SK-N-MC (cell line): ENCODE measurements around the gene HNRNPAB.
"Not testable (repeated sequence)": the region's sequence is repeated elsewhere in the genome, so short reads cannot be mapped to it uniquely, and the experiment has no call there.

Source experiments
- DNase-seq: peaks from one replicate; pipeline ENCODE4 v3.0.0-alpha.2; 2011; ENCODE audit warnings: low read depth, low spot score
- H3K27ac ChIP-seq: fragments of 200-600 bp; sonication (generic); 2 replicates; pipeline ENCODE4 v1.5.1; 2016; ENCODE audit warnings: mixed run types
- H3K36me3 ChIP-seq: fragments of 200-600 bp; sonication (generic); 2 replicates; pipeline ENCODE4 v1.6.1; 2017; ENCODE audit warnings: antibody characterized with exemption, low read length, mixed read lengths; ENCODE audit not compliant: insufficient read depth
- H3K4me3 ChIP-seq: fragments of 200-600 bp; sonication (generic); 2 replicates; pipeline ENCODE4 v1.5.1; 2016
- H3K9ac ChIP-seq: fragments of 200-600 bp; sonication (generic); 2 replicates; pipeline ENCODE4 v1.8.0; 2017; ENCODE audit warnings: mixed run types, mixed read lengths; ENCODE audit not compliant: insufficient read length
- H3K9me3 ChIP-seq: fragments of 200-600 bp; sonication (generic); 2 replicates; pipeline ENCODE4 v1.6.1; 2017; ENCODE audit warnings: low read depth, mild to moderate bottlenecking, antibody characterized with exemption, low read length, moderate library complexity, mixed read lengths
- EZH2 ChIP-seq: fragments of 200-600 bp; sonication (generic); IDR thresholded peaks from one replicate; pipeline ENCODE4 v1.6.1; 2017; ENCODE audit warnings: antibody characterized with exemption
- FOXP2 ChIP-seq: optimal IDR thresholded peaks from 2 replicates; pipeline ENCODE3; 2011; ENCODE audit warnings: mild to moderate bottlenecking, moderate library complexity; ENCODE audit not compliant: insufficient read depth; ENCODE audit errors: extremely low read length, control extremely low read depth
- POLR2AphosphoS5 ChIP-seq: IDR thresholded peaks from 2 replicates; pipeline ENCODE4 v1.6.1; 2012; ENCODE audit warnings: mild to moderate bottlenecking, low read depth, low read length, borderline replicate concordance

Gene HNRNPAB

DNA sequence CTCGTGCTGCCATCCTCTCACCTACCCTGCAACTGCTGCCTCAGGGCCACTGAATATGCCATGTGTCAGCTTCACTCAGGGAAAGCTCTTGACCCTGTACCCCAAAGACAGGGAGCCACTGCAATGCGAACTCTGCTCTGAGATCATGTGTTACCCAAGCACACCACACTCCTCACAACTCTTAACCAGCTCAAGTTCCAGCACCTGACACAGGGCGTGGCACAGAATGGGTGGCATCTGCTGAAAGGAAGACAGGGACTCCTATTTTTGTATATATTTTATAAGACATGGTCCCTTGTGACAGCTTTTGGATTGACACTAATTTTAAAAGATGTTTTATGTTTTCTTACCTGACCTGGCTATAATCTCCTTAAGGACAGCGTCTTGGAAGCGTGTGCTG, 17.5 kb downstream of the HNRNPAB start:
- Histone ChIP-seq H3K9me3 (no peaks in the 10 kb centered on the region), H3K27ac (no peak overlapping the region), H3K4me3 (no peak overlapping the region), H3K36me3 (peaks cover 8% of the 10 kb centered on the region), H3K9ac (no peak overlapping the region)
- TF ChIP-seq POLR2AphosphoS5 (no peak; the same call in 1 of the 2 replicates), FOXP2 (no peak), EZH2 (no peak)
- no peak for DNase-seq

GRCh38 chr5:178222292-178222691, 18.0 kb downstream of the HNRNPAB start:
- Histone ChIP-seq H3K36me3 (peaks cover 9% of the 10 kb centered on the region; the same call in 1 of the 2 replicates), H3K9me3 (no peaks in the 10 kb centered on the region), H3K9ac (no peak overlapping the region), H3K27ac (no peak overlapping the region), H3K4me3 (no peak overlapping the region)
- TF ChIP-seq EZH2 (no peak), POLR2AphosphoS5 (no peak)
- DNase-seq = no peak

GRCh38 chr5:178223196-178223773, 19.0 kb downstream of the HNRNPAB start:
- DNase-seq = no peak
- peaks cover 17% of the 10 kb centered on the region; the same call in 1 of the 2 replicates for H3K36me3 ChIP-seq

GRCh38 chr5:178223828-178224335, 19.5 kb downstream of the HNRNPAB start:
- no peak for DNase-seq
- Histone ChIP-seq H3K9me3 (no peaks in the 10 kb centered on the region), H3K9ac (no peak overlapping the region), H3K27ac (no peak overlapping the region), H3K4me3 (no peak overlapping the region), H3K36me3 (peaks cover 20% of the 10 kb centered on the region; the same call in 1 of the 2 replicates)
- TF ChIP-seq EZH2 = no peak
- TF ChIP-seq FOXP2 = no peak
- no peak for TF ChIP-seq POLR2AphosphoS5

More at GRCh38 chr5:178223196-178223773, 19.0 kb downstream of the HNRNPAB start:
- H3K27ac ChIP-seq = no peak overlapping the region
- no peak overlapping the region for H3K4me3 ChIP-seq
- TF ChIP-seq POLR2AphosphoS5 (no peak), FOXP2 (no peak), EZH2 (no peak)
- no peak overlapping the region for H3K9ac ChIP-seq
- no peaks in the 10 kb centered on the region for H3K9me3 ChIP-seq

DNA sequence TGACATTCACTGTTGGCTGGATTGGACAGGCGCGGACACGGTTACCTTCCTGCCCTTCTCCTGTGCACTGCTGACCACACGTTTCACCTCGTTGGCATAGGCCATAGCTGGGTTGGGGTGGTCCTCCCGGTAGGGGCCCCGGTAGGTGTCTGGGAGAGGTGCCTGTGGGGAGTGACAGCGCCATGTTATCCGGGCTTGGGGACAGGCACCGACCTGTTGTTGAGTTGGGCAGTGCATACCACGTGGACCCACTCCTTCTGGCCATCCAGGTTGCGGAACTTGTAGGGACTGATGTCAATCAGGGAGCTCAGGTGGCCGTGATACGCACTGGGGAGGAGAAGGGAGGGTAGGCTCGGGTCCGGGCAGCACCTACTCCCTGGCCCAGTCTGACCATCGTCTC, 20.1 kb downstream of the HNRNPAB start:
- H3K4me3 ChIP-seq = no peak overlapping the region
- peaks cover 24% of the 10 kb centered on the region for H3K36me3 ChIP-seq

DNA sequence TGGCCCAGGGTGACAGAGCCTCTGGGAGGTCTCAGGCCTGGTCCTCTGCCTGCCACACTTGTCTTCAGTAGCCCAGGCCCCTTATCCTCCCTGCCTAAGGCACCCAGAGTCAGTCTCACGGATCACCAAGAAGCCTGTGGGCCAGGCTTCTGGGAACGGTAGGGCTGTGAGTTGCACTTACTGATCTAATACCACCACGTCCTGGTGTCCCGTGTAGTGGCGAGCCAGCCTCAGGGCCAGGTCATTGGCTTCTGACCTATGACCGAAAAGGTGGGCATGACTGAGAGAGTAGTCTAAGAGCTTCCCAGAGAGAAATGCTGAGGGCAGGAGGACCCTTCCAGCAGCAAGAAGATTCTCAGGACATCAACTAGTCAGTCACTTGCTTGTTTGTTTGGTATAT, 20.8 kb downstream of the HNRNPAB start:
- Histone ChIP-seq H3K27ac (no peak overlapping the region), H3K9me3 (no peaks in the 10 kb centered on the region), H3K36me3 (peaks cover 32% of the 10 kb centered on the region), H3K9ac (no peak overlapping the region), H3K4me3 (no peak overlapping the region)
- TF ChIP-seq POLR2AphosphoS5 = no peak
- no peak for TF ChIP-seq EZH2
- no peak for TF ChIP-seq FOXP2
- DNase-seq = no peak

More for the DNA sequence above, 20.1 kb downstream of the HNRNPAB start:
- TF ChIP-seq POLR2AphosphoS5 = no peak
- no peak for TF ChIP-seq EZH2
- no peak for TF ChIP-seq FOXP2
- DNase-seq = no peak
- Histone ChIP-seq H3K9ac (no peak overlapping the region), H3K27ac (no peak overlapping the region), H3K9me3 (no peaks in the 10 kb centered on the region)

- Histone ChIP-seq H3K4me3 (no peak overlapping the region), H3K36me3 (peaks cover 44% of the 10 kb centered on the region), H3K27ac (no peak overlapping the region), H3K9ac (no peak overlapping the region), H3K9me3 (no peaks in the 10 kb centered on the region)
- DNase-seq = no peak
- TF ChIP-seq EZH2 (no peak), POLR2AphosphoS5 (no peak), FOXP2 (no peak)
Observed at GRCh38 chr5:178227138-178227659, 22.9 kb downstream of the HNRNPAB start.

DNA sequence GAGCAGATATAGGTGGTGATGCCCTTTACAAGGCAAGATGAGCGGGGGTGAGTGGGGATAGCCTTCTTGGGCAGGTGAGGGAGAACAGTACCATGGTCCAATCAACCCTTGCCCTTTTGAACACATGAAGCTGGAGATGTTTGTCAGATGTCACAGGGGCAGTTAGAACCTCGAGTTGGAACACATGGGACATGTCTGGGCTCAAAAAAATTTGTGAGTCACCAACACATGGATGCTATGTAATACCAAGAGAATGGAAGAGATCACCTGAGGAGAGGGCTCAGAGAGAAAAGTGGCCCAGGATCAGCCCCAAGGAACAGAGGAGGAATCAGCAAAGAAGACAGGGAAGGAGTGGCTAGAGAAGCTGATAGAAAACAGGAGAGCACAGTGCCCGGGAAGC, 23.6 kb downstream of the HNRNPAB start:
- Histone ChIP-seq H3K27ac (no peak overlapping the region), H3K36me3 (peaks cover 44% of the 10 kb centered on the region), H3K9ac (no peak overlapping the region), H3K9me3 (no peaks in the 10 kb centered on the region), H3K4me3 (no peak overlapping the region)
- no peak for DNase-seq
- TF ChIP-seq FOXP2 = no peak
- no peak for TF ChIP-seq EZH2
- no peak for TF ChIP-seq POLR2AphosphoS5

DNA sequence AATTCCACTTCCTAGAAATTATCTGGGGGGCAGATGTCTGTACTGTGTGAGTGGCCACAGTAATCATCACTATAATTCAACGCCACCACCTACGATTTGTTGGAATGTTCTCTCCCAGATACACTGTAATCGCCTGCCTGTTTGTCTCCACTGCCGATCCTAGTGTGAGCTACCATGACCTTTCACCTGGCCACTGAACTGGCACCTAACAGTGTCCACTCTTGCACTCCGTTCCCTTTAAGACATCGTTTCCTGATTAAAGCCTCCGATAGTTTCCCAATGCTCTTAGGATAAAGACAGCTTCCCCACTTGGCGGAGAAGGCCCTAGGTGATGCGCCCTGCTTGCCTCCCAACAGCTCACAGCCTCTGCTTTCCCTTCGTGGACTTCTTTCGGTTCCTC, 24.3 kb downstream of the HNRNPAB start:
- Histone ChIP-seq H3K4me3 (no peak overlapping the region), H3K9ac (no peak overlapping the region), H3K27ac (no peak overlapping the region), H3K36me3 (peaks cover 44% of the 10 kb centered on the region), H3K9me3 (no peaks in the 10 kb centered on the region)
- TF ChIP-seq POLR2AphosphoS5 (no peak), FOXP2 (no peak), EZH2 (no peak)
- no peak for DNase-seq

GRCh38 chr5:178229111-178229510, 24.8 kb downstream of the HNRNPAB start:
- not testable (repeated sequence) for DNase-seq
- H3K36me3 ChIP-seq = peaks cover 44% of the 10 kb centered on the region

More at GRCh38 chr5:178229111-178229510, 24.8 kb downstream of the HNRNPAB start:
- H3K9me3 ChIP-seq, H3K4me3 ChIP-seq, H3K9ac ChIP-seq, H3K27ac ChIP-seq: not testable (repeated sequence)
